Skeletal muscle tissue (tissue), 4 donors: ENCODE data around the gene KLHL33. TPM values are rescaled to one million over a fixed set of nuclear protein-coding genes. Genes with fewer than 3 reads are reported as not detected.

Experiments
- H3K27ac ChIP-seq: one replicate; pipeline ENCODE4 v1.7.0; 2013; ENCODE audit warnings: mild to moderate bottlenecking, low read depth, low read length, inconsistent platforms
- H3K27me3 ChIP-seq, 3 donors: one replicate each; pipeline ENCODE4 v1.7.0; 2013; ENCODE audit warnings: low read length in 3 of 3; ENCODE audit not compliant: control insufficient read depth in 3 of 3, insufficient read depth in 3 of 3
- H3K36me3 ChIP-seq, 3 donors: one replicate each; pipeline ENCODE4 v1.7.0; 2013; ENCODE audit warnings: low read length in 3 of 3; ENCODE audit not compliant: control insufficient read depth in 3 of 3, insufficient read depth in 3 of 3
- H3K4me1 ChIP-seq, 3 donors: one replicate each; pipeline ENCODE4 v1.7.0; 2013; ENCODE audit warnings: low read length in 3 of 3, mild to moderate bottlenecking in 3 of 3; ENCODE audit not compliant: control insufficient read depth in 3 of 3, insufficient read depth in 3 of 3
- H3K4me3 ChIP-seq, 3 donors: one replicate each; pipeline ENCODE4 v1.7.0; 2013; ENCODE audit warnings: low read length in 3 of 3
- H3K9ac ChIP-seq, 3 donors: one replicate each; pipeline ENCODE4 v1.7.0; 2013; ENCODE audit warnings: low read length in 3 of 3, mild to moderate bottlenecking in 3 of 3, moderate library complexity in 2 of 3, low read depth in 1 of 3
- H3K9me3 ChIP-seq, 3 donors: one replicate each; pipeline ENCODE4 v1.7.0; 2013; ENCODE audit warnings: low read length in 3 of 3; ENCODE audit not compliant: control insufficient read depth in 3 of 3
- total RNA-seq: library from RNA; depleted of rRNA; stranded (reverse); fragments of >200 nt; gene quantifications from one replicate; pipeline ENCODE4 v1.2.3, GENCODE V29; 2014
- donor health status: Osteomylitis.

Gene KLHL33
- total RNA-seq, 1 donor from 2014 or later = 2.1 TPM

DNA sequence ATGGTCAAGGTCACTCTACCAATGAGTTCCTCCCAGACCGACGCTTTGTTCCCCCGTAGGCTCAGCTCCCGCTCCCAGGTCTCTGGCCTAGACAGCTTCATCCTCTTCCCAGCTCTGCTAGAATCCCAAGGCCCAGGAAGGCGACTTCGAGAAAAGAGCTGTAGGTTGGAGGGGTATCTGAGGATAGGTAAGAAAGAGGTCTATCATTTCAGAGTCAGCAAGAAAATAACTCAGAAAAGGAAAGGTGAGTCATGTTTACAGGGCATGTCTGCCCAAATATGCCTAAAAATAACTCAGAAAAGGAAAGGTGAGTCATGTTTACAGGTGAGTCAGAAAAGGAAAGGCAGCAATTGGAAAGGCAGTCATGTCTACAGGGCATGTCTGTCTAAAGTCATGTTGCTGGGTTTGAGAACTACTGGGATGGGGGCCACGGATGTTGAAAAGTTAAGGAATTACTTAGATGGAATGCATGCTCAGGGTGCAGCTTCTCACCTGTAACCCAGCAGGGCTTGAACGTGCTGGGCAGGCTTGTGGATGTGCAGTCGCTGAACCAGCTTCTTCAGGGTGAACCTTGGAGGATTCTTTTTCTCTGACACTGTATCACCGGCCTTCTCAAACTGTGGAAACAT is 34.9 kb downstream of the KLHL33 start:
- H3K9me3 ChIP-seq = no peaks in the 10 kb centered on the region
- H3K4me3 ChIP-seq = no peak overlapping the region
- H3K4me1 ChIP-seq = peaks cover 0 to 5% (median 0%) of the 10 kb centered on the region in 3 donors
- no peak overlapping the region for H3K9ac ChIP-seq
- no peaks in the 10 kb centered on the region for H3K27me3 ChIP-seq
- H3K36me3 ChIP-seq = peaks cover 51 to 76% (median 64%) of the 10 kb centered on the region in 3 donors
- no peak overlapping the region for H3K27ac ChIP-seq

DNA sequence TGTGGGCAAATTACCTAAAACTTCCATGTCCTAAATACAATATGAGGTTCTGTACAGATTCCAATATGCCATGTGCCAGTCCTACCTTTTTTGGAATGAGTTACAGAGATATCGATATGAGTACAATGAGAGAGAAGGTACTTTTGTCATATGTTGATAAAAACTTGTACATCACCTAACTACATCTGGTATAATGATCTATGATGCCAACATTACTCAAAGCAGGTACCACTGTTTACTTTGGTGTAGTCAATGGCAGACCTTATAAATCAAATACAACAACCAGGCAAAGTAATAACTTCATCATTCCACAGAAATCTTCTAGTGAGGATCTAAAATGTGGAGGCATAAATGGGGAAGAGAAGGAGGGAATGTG is 35.4 kb downstream of the KLHL33 start:
- H3K9me3 ChIP-seq = no peaks in the 10 kb centered on the region
- H3K4me1 ChIP-seq = peaks cover 0 to 5% (median 0%) of the 10 kb centered on the region in 3 donors
- H3K27me3 ChIP-seq = no peaks in the 10 kb centered on the region
- peaks cover 55 to 79% (median 68%) of the 10 kb centered on the region in 3 donors for H3K36me3 ChIP-seq
- H3K4me3 ChIP-seq = no peak overlapping the region
- H3K27ac ChIP-seq = no peak overlapping the region
- no peak overlapping the region for H3K9ac ChIP-seq

DNA sequence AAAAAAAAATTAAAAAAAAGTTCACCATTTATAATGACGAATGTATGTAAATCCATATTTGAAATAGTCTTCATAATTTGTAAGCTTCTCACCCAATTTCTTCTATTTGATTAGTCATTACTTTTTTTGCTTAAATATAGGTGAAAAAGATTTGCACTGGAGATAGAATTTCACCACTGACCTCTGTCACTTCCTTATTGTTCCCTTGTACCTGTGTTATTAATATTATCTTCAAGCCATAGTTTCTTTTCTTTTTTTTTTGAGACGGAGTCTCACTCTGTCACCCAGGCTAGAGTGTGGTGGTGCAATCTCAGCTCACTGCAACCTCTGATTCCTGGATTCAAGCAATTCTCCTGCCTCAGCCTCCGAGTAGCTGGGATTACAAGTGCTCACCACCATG is 38.5 kb downstream of the KLHL33 start:
- Histone ChIP-seq H3K27ac (no peak overlapping the region), H3K27me3 (no peaks in the 10 kb centered on the region), H3K9ac (no peak overlapping the region), H3K36me3 (peaks cover 41 to 75% (median 63%) of the 10 kb centered on the region in 3 donors), H3K4me3 (no peak overlapping the region), H3K9me3 (no peaks in the 10 kb centered on the region), H3K4me1 (peaks cover 0 to 5% (median 0%) of the 10 kb centered on the region in 3 donors)

DNA sequence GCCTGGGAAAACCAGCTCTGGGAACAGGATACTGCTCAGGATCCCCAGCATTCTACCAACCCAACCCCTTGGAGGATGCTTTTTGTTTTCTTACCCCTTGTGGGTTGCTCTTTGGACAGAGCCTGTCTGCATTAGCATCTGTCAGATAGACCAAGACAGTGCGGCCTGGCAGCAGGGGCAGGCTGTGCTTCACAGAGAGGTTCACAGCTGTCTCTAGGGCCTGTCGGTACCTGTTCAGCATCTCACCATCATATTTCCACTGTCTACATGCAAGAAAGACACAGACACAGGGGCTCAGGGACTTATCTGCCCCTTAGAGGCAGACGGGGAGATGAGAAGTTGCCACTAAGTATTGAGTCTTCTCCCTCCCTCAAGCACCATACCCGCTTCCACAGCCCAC is 44.5 kb downstream of the KLHL33 start:
- Histone ChIP-seq H3K27me3 (no peaks in the 10 kb centered on the region), H3K9me3 (no peaks in the 10 kb centered on the region), H3K36me3 (peaks cover 55 to 83% (median 80%) of the 10 kb centered on the region in 3 donors), H3K4me3 (no peak overlapping the region), H3K9ac (no peak overlapping the region), H3K4me1 (peaks cover 0 to 7% (median 5%) of the 10 kb centered on the region in 3 donors), H3K27ac (no peak overlapping the region)

DNA sequence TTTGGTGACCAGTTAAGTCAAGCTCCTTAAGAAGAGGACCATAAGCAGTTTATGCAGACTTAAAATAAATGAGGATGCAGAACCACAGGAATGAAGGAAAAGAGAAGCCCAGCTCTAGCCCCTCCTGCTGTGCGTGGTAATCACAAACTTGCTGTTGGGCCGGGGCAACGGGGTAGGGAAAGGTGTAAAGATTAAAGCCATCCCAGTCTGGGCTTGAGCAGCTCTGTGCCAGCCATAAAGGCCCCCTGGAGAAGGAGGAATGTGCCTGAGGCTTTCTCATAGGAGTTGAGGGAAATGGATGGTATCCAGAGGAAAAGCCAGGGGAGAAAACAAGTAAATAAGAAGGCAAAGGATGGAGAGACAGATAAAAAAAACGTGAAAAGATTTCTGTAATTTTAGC is 47.8 kb downstream of the KLHL33 start:
- Histone ChIP-seq H3K4me3 (no peak overlapping the region), H3K36me3 (peaks cover 71 to 85% (median 84%) of the 10 kb centered on the region in 3 donors), H3K27me3 (no peaks in the 10 kb centered on the region), H3K9ac (no peak overlapping the region), H3K4me1 (peaks cover 0 to 7% (median 5%) of the 10 kb centered on the region in 3 donors), H3K27ac (no peak overlapping the region), H3K9me3 (no peaks in the 10 kb centered on the region)

DNA sequence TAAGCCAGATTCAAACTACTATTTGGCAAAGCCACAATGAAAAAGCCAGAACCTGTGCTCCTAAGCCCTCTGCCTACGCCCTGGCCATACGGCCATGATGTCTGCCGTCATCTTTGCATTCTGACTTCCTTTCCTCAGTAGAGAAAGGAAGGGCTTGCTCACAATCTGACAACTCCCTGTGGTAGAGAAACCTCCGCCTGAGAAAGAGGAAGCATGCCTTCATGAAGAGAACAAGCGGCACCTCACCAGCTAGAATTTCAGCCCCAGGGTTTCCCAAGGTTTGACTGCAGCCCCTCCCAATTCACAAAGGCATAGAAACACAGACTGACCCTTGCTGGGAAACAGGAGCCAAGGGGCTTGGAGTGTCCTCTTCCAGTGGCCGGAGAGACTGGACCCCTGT is 48.4 kb downstream of the KLHL33 start:
- H3K27ac ChIP-seq = no peak overlapping the region
- H3K9ac ChIP-seq = no peak overlapping the region
- H3K36me3 ChIP-seq = peaks cover 77 to 91% (median 90%) of the 10 kb centered on the region in 3 donors
- no peak overlapping the region for H3K4me3 ChIP-seq
- H3K9me3 ChIP-seq = no peaks in the 10 kb centered on the region
- H3K27me3 ChIP-seq = no peaks in the 10 kb centered on the region
- H3K4me1 ChIP-seq = peaks cover 0 to 7% (median 5%) of the 10 kb centered on the region in 3 donors

DNA sequence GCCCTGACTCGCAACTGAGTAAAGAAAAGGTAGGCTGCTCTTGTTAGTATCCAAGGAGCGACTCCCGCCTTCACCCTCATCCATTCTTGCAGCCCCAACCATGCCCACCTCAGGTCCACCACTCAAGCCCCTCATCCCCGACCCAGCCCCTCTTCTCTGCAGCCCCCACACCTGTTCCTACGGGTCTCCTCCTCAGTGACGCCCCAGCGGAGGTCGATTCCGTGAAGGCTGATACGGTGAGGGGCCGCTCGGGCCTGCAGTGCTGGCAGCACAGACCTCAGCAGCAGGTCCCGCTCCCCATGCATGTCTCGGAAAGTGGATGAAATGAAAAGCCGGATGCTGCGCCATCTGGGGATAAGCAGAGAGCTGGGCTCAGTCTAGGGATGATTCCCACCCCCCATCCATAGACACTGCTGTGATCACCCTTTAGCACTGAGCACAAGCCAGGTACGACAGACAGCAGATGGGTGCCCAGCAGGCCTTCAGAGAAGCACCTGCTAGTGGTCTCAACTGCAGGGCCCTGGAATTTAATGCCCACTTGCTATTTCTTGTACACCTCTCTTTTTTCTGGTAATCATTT is 49.6 kb downstream of the KLHL33 start:
- Histone ChIP-seq H3K4me1 (peaks cover 0 to 7% (median 5%) of the 10 kb centered on the region in 3 donors), H3K9ac (no peak overlapping the region), H3K9me3 (no peaks in the 10 kb centered on the region), H3K36me3 (peaks cover 84 to 93% (median 91%) of the 10 kb centered on the region in 3 donors), H3K27me3 (no peaks in the 10 kb centered on the region), H3K27ac (no peak overlapping the region), H3K4me3 (no peak overlapping the region)

DNA sequence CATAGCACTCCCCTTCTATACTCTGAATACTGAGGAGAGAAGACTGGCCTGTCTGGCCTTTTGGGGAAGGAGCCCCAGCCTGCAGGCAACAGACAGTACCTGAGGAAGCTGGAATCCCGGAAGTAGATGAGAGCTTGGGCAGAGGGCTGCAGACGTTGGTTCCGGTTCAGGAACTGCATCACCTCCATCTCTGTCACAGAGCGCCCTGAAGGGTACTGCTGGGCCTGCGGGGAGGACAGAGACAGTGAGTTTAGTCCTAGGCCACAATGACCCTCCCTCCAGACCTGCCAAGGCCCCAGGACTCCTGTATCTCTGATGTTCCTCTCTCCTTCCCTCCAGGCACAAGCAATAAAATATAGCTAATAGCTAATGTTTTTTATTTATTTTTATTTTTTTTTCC is 51.1 kb downstream of the KLHL33 start:
- no peaks in the 10 kb centered on the region for H3K9me3 ChIP-seq
- H3K4me1 ChIP-seq = no peaks in the 10 kb centered on the region
- H3K27ac ChIP-seq = no peak overlapping the region
- H3K4me3 ChIP-seq = no peak overlapping the region
- H3K9ac ChIP-seq = no peak overlapping the region
- peaks cover 87 to 95% (median 92%) of the 10 kb centered on the region in 3 donors for H3K36me3 ChIP-seq
- no peaks in the 10 kb centered on the region for H3K27me3 ChIP-seq

DNA sequence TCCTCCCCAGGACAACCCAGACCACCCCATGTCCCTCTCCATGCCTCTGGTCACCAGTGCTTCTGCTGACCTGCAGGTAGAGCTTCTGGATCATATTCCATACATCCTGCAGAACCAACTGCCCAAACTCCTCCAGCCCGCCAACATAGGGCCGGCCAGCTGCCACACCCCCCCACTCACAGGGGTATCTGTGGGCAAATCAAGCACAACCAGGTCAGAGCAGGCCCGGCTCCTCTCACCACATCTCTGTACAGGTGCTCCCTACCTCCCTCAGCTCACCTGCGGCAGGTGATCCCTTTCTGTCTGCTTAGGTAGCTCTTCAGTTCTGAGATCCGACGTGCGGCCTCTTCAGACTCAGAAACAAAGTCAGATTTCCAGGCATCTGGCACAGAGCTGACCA is 51.6 kb downstream of the KLHL33 start:
- Histone ChIP-seq H3K9ac (no peak overlapping the region), H3K9me3 (no peaks in the 10 kb centered on the region), H3K27me3 (no peaks in the 10 kb centered on the region), H3K4me3 (no peak overlapping the region), H3K27ac (no peak overlapping the region), H3K36me3 (peaks cover 87 to 96% (median 92%) of the 10 kb centered on the region in 3 donors), H3K4me1 (no peaks in the 10 kb centered on the region)

DNA sequence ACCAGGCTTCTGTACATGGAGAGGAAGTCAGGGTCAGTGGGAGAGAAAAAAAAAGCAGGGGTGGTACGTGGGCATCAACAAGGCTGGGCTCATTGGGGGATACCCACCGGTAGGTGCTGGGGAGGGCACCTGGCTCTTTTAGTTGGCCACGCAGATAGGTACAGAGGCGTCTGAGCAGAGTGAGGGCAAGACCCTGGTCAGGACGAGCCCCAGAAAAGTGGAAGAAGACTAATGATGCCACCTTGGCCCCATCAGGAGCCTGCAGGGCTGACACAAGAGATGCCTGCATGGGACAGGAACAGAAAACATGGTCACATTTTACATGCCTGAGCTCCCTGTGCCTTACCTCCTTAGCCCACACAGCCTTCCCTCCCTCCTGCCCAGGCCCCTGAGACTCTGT is 52.3 kb downstream of the KLHL33 start:
- Histone ChIP-seq H3K4me3 (no peak overlapping the region), H3K27ac (no peak overlapping the region), H3K4me1 (no peaks in the 10 kb centered on the region), H3K9me3 (no peaks in the 10 kb centered on the region), H3K9ac (no peak overlapping the region), H3K36me3 (peaks cover 90 to 96% (median 94%) of the 10 kb centered on the region in 3 donors), H3K27me3 (no peaks in the 10 kb centered on the region)
